Mesodermal cell (in vitro differentiated cells): ENCODE measurements around the gene SOD3.

Source experiments
- H3K27ac ChIP-seq: 2 replicates; pipeline ENCODE4 v1.7.0; 2013; ENCODE audit warnings: mild to moderate bottlenecking, low read depth, low read length, moderate library complexity; ENCODE audit not compliant: severe bottlenecking
- H3K36me3 ChIP-seq: 2 replicates; pipeline ENCODE4 v1.7.1; 2013; ENCODE audit warnings: mild to moderate bottlenecking, low read length, moderate library complexity; ENCODE audit not compliant: control insufficient read depth, insufficient read depth
- H3K4me1 ChIP-seq: one replicate; pipeline ENCODE4 v1.7.1; 2013; ENCODE audit warnings: mild to moderate bottlenecking, low read length; ENCODE audit not compliant: insufficient read depth, control insufficient read depth, poor library complexity, severe bottlenecking
- H3K4me3 ChIP-seq: 2 replicates; pipeline ENCODE4 v1.7.0; 2013; ENCODE audit warnings: low read length, control low read depth, mild to moderate bottlenecking; ENCODE audit not compliant: insufficient read depth, poor library complexity, severe bottlenecking; ENCODE audit errors: extremely low read depth
- H3K9me3 ChIP-seq: 2 replicates; pipeline ENCODE4 v1.7.1; 2013; ENCODE audit warnings: mild to moderate bottlenecking, low read length, moderate library complexity; ENCODE audit not compliant: control insufficient read depth
- WGBS, 2 experiments: methylation state at CpG; one replicate each; pipeline ENCODE4 v1.1.5; 2013; ENCODE audit warnings: missing lambda C conversion rate in 2 of 2; ENCODE audit not compliant: insufficient coverage in 2 of 2; 5-methylcytosine and 5-hydroxymethylcytosine counted together

The SOD3 gene

GRCh38 chr4:24765376-24765988 is 29.9 kb upstream of the SOD3 start:
- H3K27ac ChIP-seq = peak overlapping the region; percentile 36
- no peak overlapping the region for H3K4me3 ChIP-seq
- no peaks in the 10 kb centered on the region for H3K9me3 ChIP-seq
- no peaks in the 10 kb centered on the region for H3K36me3 ChIP-seq
- H3K4me1 ChIP-seq = peaks cover 24% of the 10 kb centered on the region
- WGBS, 2 experiments = 89 to 94% methylated on average over 4 of the region's 4 CpGs

DNA sequence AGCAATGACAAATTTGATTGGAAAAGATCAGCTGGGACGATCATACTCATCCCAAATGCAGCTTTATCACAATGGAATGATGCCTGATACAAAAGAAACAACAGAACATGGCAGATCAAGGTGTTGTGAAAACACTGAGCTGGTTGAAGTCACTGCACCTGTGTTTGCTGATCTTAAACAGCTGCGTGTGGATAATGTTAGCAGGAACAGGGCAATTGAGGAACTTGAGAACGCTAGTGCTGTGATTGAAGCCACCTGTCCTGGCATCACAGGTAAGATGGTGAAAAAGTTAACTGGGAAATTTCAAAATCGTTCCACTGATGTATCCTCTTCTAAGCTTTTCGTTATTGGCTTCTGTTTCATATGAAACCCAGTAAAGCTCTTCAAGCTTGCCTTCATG is 27.4 kb upstream of the SOD3 start:
- 90 to 92% methylated on average over 3 to 4 of the region's 5 CpGs for WGBS, 2 experiments
- H3K4me1 ChIP-seq = peaks cover 31% of the 10 kb centered on the region

GRCh38 chr4:24768604-24769003 is 26.8 kb upstream of the SOD3 start:
- Histone ChIP-seq H3K4me3 (no peak overlapping the region), H3K36me3 (no peaks in the 10 kb centered on the region), H3K27ac (no peak overlapping the region), H3K4me1 (peaks cover 27% of the 10 kb centered on the region), H3K9me3 (no peaks in the 10 kb centered on the region)

More for the DNA sequence above, 27.4 kb upstream of the SOD3 start:
- no peak overlapping the region for H3K27ac ChIP-seq
- no peak overlapping the region for H3K4me3 ChIP-seq
- H3K9me3 ChIP-seq = no peaks in the 10 kb centered on the region
- no peaks in the 10 kb centered on the region for H3K36me3 ChIP-seq

DNA sequence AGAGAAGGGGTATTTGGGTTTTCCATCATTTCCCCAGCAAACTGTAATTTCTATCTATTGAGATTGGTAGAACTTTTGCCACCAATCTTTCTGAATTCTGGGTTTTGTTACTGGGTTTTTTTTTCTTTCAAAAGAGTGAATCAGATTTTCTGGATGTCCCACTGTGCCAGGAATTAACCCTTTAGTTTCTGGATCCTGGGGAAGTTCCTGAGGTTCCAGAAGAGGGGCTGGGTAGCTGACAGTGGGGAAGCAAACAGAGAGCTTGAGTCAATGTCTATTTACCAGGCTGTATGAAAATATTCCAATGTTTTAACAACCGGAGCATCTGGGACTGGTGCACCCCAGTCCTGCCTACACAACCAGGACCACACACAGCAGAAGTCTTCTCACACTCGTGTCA is 25.8 kb upstream of the SOD3 start:
- H3K4me1 ChIP-seq = peaks cover 20% of the 10 kb centered on the region
- H3K4me3 ChIP-seq = no peak overlapping the region
- WGBS, 2 experiments = 94% methylated on average over 2 of the region's 2 CpGs
- H3K36me3 ChIP-seq = no peaks in the 10 kb centered on the region
- H3K9me3 ChIP-seq = no peaks in the 10 kb centered on the region
- peak overlapping the region; percentile 72 for H3K27ac ChIP-seq

DNA sequence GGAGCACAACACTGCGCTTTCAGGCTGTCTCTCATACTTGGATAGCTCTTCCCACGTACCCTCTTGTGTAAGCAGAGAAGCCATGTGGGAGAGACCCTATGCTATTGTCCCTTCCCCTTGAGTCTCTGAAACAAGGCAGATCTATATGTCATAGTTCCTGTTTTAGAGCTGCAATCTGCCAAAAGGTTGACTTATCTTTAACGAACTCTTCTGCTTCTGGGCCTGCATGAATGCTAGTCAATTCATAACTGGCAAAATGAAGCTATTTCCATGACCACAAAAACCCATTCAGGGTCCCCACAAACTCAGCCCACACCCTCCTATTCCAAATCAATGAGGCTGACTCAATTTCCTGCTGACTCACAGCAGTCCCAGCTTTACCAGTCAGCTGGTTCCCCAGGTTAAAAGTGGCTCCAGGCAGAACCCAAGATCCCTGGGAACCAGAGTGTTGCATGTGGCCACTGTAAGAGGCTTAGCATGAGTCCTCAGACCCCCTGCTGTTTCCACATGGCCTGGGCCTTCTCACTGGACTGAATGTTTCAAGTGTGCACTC is 25.3 kb upstream of the SOD3 start:
- no peak overlapping the region for H3K4me3 ChIP-seq
- peaks cover 20% of the 10 kb centered on the region for H3K4me1 ChIP-seq
- WGBS, 2 experiments = 83 to 92% methylated on average over 3 of the region's 3 CpGs
- no peaks in the 10 kb centered on the region for H3K36me3 ChIP-seq
- peak overlapping the region; percentile 72 for H3K27ac ChIP-seq
- no peaks in the 10 kb centered on the region for H3K9me3 ChIP-seq

DNA sequence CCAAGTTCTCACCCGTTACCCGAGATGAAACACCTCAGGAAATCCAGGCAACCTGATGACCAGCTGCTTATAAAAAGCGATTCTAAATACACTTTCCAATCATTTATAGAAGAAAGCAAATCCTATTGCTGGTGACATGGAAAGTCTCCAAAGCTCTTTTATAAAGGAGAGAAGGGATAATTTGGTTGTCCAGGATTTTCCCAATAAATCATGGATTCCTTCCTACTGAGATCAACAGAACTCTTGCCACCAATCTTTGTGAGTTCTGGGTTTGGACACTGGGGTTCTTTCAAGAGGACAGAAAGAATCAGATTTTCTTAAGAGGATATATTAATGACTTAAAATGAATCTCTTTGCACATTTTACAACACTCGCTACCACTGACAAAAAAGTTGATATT is 24.7 kb upstream of the SOD3 start:
- WGBS, 2 experiments = 85% methylated on average over 2 of the region's 4 CpGs; no CpG with 5 or more reads in 1 of the 2 experiments
- no peaks in the 10 kb centered on the region for H3K36me3 ChIP-seq
- H3K4me3 ChIP-seq = no peak overlapping the region
- H3K27ac ChIP-seq = peak overlapping the region; percentile 72
- peaks cover 20% of the 10 kb centered on the region for H3K4me1 ChIP-seq
- no peaks in the 10 kb centered on the region for H3K9me3 ChIP-seq

DNA sequence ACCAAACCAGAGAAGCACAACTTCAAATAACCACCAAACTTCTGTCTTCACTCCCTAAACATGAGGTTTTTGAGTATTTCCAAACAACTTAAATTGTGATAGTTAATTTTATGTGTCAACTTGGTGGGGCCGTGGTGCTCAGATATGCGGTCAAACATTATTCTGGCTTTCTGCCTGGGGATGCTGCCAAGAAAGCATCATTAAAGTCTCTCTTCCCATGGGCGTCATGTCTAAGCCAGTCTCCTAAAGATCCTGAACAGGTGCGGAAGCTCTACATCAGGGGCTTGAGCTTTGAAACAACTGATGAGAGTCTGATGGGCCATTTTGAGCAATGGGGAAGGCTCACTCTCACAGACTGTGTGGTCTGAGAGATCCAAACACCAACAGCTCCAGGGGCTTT is 24.1 kb upstream of the SOD3 start:
- Histone ChIP-seq H3K4me1 (peaks cover 20% of the 10 kb centered on the region), H3K36me3 (no peaks in the 10 kb centered on the region), H3K9me3 (no peaks in the 10 kb centered on the region), H3K27ac (no peak overlapping the region), H3K4me3 (no peak overlapping the region)
- 97 to 100% methylated on average over 4 of the region's 4 CpGs for WGBS, 2 experiments

GRCh38 chr4:24772061-24772705 is 23.2 kb upstream of the SOD3 start:
- no peak overlapping the region for H3K27ac ChIP-seq
- no peak overlapping the region for H3K4me3 ChIP-seq
- WGBS, 2 experiments = 73 to 84% methylated on average over 3 to 5 of the region's 5 CpGs

DNA sequence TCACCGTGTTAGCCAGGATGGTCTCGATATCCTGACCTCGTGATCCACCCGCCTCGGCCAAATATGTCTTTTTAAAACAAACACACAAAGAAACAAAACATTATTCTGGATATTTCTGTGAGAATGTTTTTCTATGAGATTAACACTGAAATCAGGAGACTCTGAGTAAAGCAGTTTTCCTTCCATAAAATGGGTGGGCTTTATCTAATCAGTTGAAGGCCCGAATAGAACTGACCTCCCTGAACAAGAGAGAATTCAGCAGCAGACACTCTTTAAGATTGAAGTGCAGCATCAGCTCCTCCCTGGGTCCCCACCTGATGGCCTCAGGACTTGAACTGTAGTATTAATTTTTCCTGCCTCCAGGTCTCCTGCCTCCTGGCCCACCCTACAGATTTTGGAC is 22.4 kb upstream of the SOD3 start:
- H3K36me3 ChIP-seq = no peaks in the 10 kb centered on the region
- H3K27ac ChIP-seq = no peak overlapping the region
- peaks cover 20% of the 10 kb centered on the region for H3K4me1 ChIP-seq
- H3K4me3 ChIP-seq = no peak overlapping the region
- H3K9me3 ChIP-seq = no peaks in the 10 kb centered on the region
- whole genome bisulfite sequencing, 2 experiments = 88 to 100% methylated on average over 1 of the region's 6 CpGs

More at GRCh38 chr4:24772061-24772705, 23.2 kb upstream of the SOD3 start:
- H3K9me3 ChIP-seq = no peaks in the 10 kb centered on the region
- no peaks in the 10 kb centered on the region for H3K36me3 ChIP-seq
- H3K4me1 ChIP-seq = peaks cover 20% of the 10 kb centered on the region

- Histone ChIP-seq H3K27ac (no peak overlapping the region), H3K4me3 (no peak overlapping the region), H3K36me3 (no peaks in the 10 kb centered on the region), H3K4me1 (peaks cover 15% of the 10 kb centered on the region), H3K9me3 (no peaks in the 10 kb centered on the region)
- WGBS, 2 experiments = no CpG with 5 or more reads among the region's 2 CpGs
Observed at GRCh38 chr4:24774452-24774851, 20.9 kb upstream of the SOD3 start.

DNA sequence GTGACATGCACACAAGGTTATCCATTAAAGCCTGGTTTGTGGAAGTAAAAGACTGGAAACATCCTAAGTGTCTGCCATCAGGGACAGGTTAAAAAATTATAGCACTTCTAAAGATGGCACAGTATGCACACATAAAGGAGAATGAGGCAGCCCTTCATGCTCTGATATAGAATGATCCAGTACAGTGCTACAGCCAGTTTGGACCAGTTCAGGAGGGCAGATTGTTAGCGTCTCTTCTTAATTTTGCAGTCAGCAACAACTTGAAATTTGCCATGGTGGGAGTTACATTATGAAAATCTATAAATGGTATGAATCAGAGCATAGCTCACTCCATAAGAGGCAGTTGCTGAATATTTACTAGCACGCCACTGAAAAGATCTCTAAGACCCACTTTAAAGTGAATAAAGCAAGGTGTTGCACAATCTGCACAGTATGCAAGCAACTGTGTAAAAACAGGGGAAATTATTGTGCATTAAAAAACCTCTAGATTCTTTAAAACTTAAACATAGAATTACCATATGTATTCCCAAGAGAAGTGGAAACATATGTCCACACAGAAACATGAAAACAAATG is 20.3 kb upstream of the SOD3 start:
- Histone ChIP-seq H3K4me3 (no peak overlapping the region), H3K4me1 (peaks cover 10% of the 10 kb centered on the region), H3K9me3 (no peaks in the 10 kb centered on the region), H3K36me3 (no peaks in the 10 kb centered on the region), H3K27ac (no peak overlapping the region)
- WGBS, 2 experiments = 80 to 86% methylated on average over 1 of the region's 2 CpGs
